HL-60 (cell line): ENCODE measurements around the gene CHD2.

Experiments used
- POLR2AphosphoS5 ChIP-seq: IDR thresholded peaks from 2 replicates; pipeline ENCODE4 v1.6.1; 2012; ENCODE audit warnings: low read depth
- SPI1 ChIP-seq: IDR thresholded peaks from 2 replicates; pipeline ENCODE4 v1.6.1; 2012; ENCODE audit warnings: low read depth, mild to moderate bottlenecking, borderline replicate concordance
- TF ChIP-seq, protein P1 (sequence below): IDR thresholded peaks from one replicate; pipeline ENCODE4 v1.5.1; 2011; ENCODE audit warnings: low read length, control low read depth, inconsistent platforms; ENCODE audit not compliant: insufficient read depth
- TF ChIP-seq, protein P2 (sequence below): IDR thresholded peaks from 2 replicates; pipeline ENCODE4 v1.6.1; 2012; ENCODE audit warnings: low read depth; ENCODE audit not compliant: insufficient replicate concordance

GRCh38 chr15:92893200-92893599, 6.9 kb upstream of the CHD2 start:
- TF ChIP-seq POLR2AphosphoS5 (no peak), SPI1 (no peak)
- TF ChIP-seq, protein P1, sequence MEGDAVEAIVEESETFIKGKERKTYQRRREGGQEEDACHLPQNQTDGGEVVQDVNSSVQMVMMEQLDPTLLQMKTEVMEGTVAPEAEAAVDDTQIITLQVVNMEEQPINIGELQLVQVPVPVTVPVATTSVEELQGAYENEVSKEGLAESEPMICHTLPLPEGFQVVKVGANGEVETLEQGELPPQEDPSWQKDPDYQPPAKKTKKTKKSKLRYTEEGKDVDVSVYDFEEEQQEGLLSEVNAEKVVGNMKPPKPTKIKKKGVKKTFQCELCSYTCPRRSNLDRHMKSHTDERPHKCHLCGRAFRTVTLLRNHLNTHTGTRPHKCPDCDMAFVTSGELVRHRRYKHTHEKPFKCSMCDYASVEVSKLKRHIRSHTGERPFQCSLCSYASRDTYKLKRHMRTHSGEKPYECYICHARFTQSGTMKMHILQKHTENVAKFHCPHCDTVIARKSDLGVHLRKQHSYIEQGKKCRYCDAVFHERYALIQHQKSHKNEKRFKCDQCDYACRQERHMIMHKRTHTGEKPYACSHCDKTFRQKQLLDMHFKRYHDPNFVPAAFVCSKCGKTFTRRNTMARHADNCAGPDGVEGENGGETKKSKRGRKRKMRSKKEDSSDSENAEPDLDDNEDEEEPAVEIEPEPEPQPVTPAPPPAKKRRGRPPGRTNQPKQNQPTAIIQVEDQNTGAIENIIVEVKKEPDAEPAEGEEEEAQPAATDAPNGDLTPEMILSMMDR: no peak
- TF ChIP-seq, protein P2, sequence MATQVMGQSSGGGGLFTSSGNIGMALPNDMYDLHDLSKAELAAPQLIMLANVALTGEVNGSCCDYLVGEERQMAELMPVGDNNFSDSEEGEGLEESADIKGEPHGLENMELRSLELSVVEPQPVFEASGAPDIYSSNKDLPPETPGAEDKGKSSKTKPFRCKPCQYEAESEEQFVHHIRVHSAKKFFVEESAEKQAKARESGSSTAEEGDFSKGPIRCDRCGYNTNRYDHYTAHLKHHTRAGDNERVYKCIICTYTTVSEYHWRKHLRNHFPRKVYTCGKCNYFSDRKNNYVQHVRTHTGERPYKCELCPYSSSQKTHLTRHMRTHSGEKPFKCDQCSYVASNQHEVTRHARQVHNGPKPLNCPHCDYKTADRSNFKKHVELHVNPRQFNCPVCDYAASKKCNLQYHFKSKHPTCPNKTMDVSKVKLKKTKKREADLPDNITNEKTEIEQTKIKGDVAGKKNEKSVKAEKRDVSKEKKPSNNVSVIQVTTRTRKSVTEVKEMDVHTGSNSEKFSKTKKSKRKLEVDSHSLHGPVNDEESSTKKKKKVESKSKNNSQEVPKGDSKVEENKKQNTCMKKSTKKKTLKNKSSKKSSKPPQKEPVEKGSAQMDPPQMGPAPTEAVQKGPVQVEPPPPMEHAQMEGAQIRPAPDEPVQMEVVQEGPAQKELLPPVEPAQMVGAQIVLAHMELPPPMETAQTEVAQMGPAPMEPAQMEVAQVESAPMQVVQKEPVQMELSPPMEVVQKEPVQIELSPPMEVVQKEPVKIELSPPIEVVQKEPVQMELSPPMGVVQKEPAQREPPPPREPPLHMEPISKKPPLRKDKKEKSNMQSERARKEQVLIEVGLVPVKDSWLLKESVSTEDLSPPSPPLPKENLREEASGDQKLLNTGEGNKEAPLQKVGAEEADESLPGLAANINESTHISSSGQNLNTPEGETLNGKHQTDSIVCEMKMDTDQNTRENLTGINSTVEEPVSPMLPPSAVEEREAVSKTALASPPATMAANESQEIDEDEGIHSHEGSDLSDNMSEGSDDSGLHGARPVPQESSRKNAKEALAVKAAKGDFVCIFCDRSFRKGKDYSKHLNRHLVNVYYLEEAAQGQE: no peak
